NCI-H226 (cell line): ENCODE results near the gene TAF8.
A peak's percentile ranks its signal among the peaks of the same experiment; 100 is the strongest.

Experiments
- DNase-seq: peaks from one replicate; pipeline ENCODE4 v3.0.0-alpha.2; 2015

Gene TAF8

DNA sequence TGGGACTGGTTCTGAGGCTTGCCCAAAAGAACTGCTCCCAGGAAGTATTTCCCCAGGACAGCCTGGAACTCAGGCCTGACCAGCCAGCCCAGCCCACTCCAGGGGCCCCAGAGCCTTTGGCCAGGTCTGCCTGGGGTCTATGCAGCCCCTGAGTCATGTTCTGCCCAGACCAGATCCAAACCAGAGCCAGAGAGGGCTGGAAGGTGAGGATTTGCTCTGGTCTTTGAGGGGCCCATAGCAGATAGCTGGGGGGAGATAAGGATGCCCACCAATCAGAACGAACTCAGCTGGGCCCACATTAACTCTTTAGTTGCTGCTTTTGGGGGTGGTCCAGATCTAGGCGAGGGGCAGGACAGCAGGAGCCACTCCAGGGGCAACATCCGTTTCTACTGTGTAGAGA lies 75.3 kb downstream of the TAF8 start:
- no peak for DNase-seq

DNA sequence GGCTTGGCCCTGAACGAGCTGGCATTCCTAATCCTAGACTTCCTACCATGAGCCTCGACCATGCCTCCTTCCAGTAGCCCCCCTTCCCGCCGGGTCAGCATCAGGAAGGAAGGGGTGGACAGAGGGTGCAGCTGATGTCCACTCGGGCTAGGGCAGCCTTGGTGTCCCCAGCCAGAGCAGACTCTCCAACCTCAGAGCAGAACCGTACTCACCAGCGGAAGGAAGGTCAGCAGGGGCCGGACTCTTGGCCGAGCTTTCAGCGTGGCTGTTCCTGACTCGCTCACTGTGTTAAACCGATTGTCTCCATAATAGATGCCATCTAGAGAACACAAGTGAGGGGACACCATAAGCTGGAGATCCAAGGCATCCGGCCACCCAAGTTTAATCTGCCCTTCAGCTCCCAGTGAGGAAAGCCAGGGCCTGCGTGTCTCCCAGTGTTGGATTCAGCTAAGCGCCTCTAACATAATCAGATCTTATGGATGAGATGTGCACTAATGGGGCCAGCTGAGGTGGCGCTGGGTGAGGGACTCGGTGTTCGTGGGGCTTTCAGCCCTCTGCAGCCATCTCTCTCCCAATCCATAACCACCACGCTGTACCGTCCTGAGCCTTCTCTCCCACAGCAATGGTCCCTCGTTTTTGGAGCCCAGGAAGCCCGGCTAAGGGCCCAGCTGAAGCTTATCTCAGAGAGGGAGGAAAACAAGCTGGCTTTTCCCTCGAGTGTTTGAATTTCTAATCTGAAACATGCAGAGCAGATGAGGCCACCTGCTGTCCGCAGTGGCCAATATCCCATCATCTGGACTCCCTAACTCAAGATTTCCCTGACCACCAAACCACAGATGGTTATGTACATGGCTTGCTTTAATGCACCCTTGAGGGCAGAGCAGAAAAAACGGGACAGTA lies 78.4 kb downstream of the TAF8 start:
- no peak for DNase-seq

DNA sequence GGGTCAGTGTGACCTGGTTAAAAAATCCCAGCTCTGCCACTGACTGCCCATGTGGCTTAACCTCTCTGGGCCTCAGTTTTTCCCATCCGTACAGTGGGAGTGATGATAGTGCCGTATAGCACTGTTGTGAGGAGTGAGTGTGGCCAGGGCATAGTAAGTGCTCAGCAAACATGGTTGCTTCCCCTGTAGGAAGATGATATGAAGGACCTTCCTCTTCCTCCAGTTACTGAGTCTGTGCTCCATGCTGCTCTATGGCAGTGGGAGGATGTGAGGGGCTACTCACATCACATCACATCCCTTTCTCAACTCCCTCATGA lies 79.0 kb downstream of the TAF8 start:
- DNase-seq, result no peak

DNA sequence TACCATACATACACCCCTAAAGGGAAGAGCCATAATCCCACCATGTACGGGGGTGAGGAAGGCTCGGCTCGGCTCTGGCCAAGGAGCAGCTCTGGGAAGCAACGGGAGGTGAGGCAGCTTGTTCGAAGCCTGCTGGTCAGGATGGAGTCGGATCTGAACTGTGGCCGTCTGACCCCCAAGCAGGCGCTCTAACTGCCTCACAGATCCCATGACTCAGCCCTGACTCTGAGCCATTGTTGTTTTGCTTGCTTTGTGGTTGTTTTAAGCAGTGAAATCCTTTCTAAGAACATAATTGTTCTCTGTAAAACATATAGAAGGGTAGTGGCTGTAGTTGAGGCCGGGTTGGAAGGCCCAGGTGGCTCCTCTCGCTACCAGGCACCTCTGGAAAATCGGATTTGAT lies 81.2 kb downstream of the TAF8 start:
- no peak for DNase-seq

DNA sequence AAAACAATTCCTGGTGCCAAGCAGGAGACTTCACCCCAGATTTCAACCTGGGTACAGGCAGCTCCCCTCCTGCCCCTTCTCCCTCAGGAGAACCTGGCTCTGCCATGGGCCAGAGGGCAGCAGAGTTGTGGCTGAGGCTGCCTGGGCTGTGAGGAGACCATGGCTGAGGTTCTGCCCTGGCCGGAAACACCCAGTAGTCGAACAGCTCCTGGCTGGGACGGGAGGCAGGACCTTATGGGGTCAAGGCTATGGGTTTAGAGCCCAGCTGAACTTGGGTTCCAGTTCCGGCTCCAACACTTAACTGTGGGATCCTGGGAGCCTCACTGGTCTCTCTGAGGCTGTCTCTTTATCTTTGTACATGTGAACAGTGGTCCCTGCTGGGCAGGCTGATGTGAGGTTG lies 83.6 kb downstream of the TAF8 start:
- DNase-seq, result no peak

DNA sequence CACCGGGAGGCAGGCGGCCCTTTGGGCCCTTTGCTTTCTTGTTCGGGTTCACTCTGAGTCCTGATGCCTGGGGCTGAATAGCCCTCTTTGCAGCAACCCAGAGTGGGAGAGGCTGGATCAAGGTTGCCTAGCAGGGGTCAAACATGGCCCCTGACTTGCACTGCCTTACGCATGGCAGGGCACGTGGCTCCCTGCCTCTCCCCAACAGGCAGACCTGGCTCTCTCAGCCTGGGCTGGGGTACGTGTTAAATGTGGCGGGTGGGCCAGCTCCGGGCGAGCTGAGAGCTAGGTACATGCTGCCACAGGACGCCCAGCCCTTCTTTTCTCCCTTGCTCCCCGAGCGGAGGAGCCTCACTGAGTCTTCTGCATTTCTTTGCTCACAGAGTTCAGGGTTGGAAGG lies 84.8 kb downstream of the TAF8 start:
- DNase-seq, result no peak

DNA sequence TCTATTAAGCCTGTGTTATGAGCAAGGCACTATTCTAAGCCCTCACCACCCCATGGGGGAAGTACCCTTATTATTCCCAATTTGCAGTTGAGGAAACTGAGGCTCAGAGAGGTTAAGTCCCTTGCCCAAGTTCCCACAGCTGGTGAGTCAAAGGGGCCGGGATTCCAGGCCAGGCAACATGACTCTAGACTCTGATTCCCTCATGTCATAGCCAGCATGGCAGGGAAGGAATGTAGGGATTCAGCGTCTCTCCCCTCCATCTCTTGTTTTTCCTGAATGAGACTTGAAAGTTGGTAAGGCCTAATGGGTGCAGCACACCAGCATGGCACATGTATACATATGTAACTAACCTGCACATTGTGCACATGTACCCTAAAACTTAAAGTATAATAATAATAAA lies 85.4 kb downstream of the TAF8 start:
- DNase-seq, result no peak

DNA sequence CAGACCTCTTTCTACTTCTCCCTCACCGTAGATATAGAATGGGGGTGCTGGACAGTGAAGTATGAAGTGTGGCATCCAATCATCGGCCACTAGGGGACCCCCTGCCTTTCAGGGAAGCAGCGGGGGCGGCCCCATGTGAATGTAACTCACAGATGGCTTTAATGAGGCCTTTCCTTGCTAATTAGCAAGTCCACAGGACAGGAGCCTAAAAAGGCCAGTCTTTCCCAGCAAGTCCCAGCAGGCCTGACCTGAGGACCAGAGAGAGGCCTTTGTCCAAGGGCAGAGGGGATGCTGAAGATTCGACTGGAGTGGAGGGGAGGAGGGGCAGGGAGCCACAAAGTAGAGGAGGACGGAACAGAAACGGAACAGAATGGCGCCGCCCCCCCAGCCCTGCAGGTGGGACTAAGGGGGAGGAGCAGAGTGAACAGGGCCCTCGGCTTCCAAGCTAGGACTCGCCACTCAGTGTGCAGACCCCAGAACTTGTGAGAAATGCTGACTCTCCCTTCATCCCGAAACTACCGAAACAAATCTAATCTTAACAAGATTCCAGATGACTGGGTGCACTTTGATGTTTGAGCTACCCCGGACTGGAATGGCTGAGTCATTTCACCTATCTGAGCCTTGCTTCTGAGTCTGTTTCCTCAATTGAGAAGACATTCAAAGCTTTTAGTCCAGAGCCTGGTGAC lies 86.3 kb downstream of the TAF8 start:
- peak; percentile 92 for DNase-seq
